SKM-1 (cell line): ENCODE results near the gene NEDD9.
A peak's percentile ranks its signal among the peaks of the same experiment; 100 is the strongest.

Experiments used
- DNase-seq: peaks from one replicate; lab custom pipeline; 2025; ENCODE audit not compliant: unreplicated experiment; lab: John Stamatoyannopoulos, UW

Gene NEDD9

DNA sequence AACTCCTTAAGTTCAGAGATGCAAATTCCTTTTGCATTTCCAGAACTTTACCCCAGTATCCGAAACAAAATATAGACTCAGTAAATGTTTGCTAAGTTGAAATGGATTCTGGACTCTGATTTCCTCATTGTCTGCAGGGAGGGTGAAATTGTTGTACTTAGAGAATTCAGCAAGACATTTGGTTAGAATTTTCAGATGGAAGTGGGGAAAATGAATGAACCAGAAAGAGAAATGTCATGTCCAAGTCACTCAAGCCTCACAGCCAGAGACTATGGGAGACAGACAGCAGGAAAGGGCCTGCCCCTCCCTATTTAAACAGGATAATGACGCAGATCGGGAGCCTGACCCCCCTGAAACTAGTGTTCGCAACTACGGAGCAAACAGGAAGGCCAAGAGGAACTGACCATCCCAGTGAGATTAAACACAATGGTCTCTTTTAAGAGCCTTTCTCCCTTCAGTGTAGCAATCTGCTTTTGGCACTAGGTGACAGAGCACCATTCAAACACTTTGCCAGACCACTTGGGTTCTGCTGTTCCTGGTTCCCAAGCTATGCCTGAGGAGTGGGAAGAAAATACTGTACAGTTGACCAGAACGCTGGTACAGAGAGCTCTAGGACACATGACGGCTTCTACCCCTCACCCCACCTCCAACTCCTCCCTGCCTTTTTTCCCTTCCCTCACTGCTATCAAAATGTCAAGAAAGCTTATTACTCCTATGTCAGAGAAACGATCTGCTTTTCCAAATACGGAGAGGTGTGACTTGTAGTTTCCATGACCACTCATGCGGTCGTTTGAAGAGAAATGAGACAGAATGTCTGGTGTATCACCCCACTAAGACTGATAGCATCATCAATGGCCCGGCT lies 13.7 kb downstream of the NEDD9 start:
- DNase-seq, result no peak

GRCh38 chr6:11218102-11218442 lies 14.4 kb downstream of the NEDD9 start:
- no peak for DNase-seq

- DNase-seq, result no peak
These were observed 14.9 kb downstream of the NEDD9 start for GRCh38 chr6:11217360-11218101.

DNA sequence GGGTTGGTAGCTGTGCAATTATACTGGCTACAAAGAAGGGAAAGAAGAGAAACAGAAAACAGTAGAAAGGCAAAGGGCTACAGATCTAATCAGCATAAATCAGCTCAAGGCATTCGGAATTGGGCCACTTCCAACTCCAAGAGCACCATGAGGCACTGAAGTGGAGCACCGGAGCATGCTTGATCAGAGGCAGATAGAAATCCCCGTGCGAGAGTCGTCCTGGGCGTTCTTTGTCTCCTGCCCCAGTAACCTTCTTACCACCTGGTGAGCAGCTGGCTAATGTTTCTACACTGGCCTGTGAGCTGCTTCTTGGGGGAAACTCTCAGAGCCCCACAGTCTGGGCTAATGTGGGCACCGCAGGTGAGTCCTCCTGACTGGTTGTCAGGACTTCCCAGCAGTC lies 16.7 kb downstream of the NEDD9 start:
- DNase-seq, result no peak

GRCh38 chr6:11214901-11215300 lies 17.6 kb downstream of the NEDD9 start:
- no peak for DNase-seq

GRCh38 chr6:11214084-11214833 lies 18.2 kb downstream of the NEDD9 start:
- no peak for DNase-seq

GRCh38 chr6:11213422-11214021 lies 18.9 kb downstream of the NEDD9 start:
- no peak for DNase-seq

DNA sequence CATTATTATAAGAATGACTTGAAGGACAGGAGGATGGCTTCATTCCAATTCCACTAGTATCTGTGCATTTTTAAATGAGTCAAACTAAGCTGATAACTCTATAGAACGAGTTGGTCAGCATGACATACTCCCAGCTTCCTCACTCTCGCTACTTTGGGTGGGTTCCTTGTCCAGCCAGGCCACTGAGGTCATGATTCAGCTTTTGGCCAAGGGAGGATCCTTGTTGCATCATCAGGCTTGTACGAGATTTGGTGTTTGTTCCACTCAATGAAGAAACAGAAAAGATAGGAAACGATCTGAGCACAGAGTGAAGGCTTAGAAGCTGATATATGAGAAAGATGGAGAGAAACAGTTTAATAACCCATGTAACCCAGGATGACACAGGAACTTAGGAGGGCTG lies 19.8 kb downstream of the NEDD9 start:
- DNase-seq, result no peak

- no peak for DNase-seq
These were observed 21.2 kb downstream of the NEDD9 start for GRCh38 chr6:11211254-11211653.

- no peak for DNase-seq
These were observed 21.9 kb downstream of the NEDD9 start for GRCh38 chr6:11210386-11211138.

GRCh38 chr6:11209906-11210305 lies 22.6 kb downstream of the NEDD9 start:
- no peak for DNase-seq

- DNase-seq, result no peak
These were observed 23.1 kb downstream of the NEDD9 start for GRCh38 chr6:11209369-11209768.

DNA sequence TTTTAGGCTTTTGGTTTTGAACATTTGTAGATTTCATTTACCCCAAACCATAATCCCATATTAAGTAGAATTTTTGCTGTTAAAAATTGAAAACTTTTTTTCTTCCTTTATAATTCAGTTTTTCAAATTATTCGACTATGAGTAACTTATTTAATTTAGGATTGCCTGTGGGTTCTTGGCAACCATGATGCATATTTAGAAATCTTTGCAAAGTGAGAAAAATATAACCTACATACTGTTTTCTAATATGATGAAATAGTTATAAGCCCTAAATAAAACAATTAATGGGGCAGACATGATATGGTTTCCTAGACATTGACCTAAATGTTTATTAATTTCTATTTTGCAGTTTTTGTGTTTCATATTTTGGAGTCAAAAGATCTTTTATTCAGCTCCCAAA lies 23.6 kb downstream of the NEDD9 start:
- DNase-seq, result no peak

DNA sequence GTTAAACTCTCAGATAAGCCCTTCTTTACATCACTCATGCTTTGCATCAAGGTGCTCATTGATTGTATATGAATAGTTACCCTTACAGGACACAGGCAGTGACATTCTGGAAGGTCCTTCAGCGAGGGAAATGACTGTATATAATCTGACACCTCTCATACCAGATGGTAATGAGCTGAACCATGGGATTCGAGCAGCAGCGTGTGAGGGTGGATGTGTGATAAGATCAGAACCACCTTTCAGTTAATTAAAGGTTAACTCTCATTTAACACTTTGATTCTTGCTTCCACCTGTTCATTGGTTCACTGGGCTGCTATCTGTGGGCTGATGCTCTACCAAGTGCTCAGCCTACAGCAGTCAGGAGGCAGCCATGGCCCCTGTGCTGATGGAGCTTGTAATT lies 24.2 kb downstream of the NEDD9 start:
- DNase-seq, result no peak

- DNase-seq, result peak; percentile 70
These were observed 25.1 kb downstream of the NEDD9 start for GRCh38 chr6:11207199-11207968.

DNA sequence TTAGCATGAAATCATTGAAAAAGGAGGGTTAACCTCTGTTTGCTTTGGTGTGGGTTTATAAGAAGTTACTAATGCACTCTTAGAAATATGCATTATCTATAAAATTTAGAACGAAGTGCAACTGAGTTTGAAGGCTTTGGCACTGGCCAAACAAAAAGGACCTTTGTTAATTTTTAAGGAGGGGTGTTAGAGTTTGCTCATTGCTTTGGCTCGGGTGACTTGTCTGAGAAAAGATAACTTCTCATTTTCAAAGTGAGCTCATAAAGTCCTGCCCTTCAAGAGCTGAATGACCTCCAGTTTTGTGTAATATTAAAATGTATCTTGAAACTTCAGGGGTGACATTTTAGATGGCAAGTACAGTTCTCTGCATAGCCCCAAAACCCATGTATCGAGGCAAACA lies 25.9 kb downstream of the NEDD9 start:
- peak; percentile 45 for DNase-seq

GRCh38 chr6:11204794-11205366 lies 27.6 kb downstream of the NEDD9 start:
- DNase-seq, result no peak

DNA sequence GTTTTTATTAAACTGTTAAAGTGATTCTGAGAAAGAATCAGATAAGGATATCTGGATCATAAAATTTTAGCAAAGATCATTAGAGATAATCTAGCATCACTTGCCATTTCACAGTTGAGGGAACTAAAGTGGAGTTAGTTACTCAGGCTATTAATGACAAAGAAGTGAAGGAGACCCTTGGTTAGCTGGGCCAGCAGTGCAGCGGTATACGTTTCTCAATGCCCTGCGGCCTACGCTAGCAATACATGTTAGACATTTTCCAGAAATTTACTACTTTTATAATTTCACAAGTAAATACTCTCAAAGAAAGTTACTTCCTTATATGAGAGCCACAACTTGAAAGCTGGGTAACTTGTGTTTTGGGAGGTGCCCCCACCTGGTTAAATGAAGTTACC lies 28.5 kb downstream of the NEDD9 start:
- DNase-seq, result no peak

DNA sequence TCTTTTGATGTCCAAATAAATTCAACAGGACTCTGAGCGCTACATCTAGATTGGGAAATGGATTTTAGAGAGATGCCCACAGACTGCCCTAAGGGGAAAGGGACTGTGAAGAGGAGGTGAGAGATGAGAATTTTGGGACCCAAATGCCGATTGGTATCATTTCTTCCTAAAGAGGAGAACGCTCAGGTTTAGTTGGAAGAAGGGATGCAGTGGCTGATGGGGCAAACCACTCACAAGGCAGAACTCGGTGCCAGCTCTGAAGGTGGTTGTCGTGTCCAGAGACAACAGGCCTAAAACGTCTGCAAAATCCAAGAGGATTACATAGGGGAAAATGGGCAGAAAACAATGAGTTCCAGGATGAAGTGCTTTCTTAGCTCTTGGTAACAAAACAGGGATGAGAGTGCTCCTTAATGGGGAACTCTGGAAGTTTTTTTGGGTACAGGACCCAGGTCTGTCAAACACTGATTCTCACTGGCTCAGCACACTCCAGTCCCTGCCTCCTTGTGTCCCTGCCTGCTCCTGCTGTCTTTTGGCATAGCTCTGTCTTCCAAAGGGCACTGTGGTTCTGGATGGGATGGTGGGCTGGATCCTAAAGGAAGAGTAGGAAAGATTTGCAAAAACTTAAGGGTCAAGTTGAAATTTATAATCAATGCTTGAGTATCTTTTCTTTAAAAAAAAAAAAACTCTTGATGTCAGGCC lies 29.0 kb downstream of the NEDD9 start:
- no peak for DNase-seq
